Neural crest cell (in vitro differentiated cells): ENCODE data around the gene RUNX1. TPM values are rescaled to one million over a fixed set of nuclear protein-coding genes. Genes with fewer than 3 reads are reported as not detected.
"Not testable (repeated sequence)": the region's sequence is repeated elsewhere in the genome, so short reads cannot be mapped to it uniquely, and the experiment has no call there.

ENCODE experiments used
- DNase-seq: peaks from one replicate; pipeline ENCODE4 v3.0.0; 2021; ENCODE audit warnings: low read depth, mixed read lengths, low spot score
- H3K27ac Mint-ChIP-seq: one replicate; pipeline ENCODE4 v1.8.0; 2021; ENCODE audit warnings: mild to moderate bottlenecking, mixed read lengths; ENCODE audit not compliant: unreplicated experiment
- H3K27me3 Mint-ChIP-seq: 2 replicates; pipeline ENCODE4 v1.8.0; 2021; ENCODE audit warnings: low read depth, mild to moderate bottlenecking, mixed read lengths
- H3K36me3 Mint-ChIP-seq: 2 replicates; pipeline ENCODE4 v1.8.0; 2021; ENCODE audit warnings: low read depth, mild to moderate bottlenecking, mixed read lengths
- H3K4me1 Mint-ChIP-seq: 2 replicates; pipeline ENCODE4 v1.8.0; 2021; ENCODE audit warnings: mixed read lengths
- H3K4me3 Mint-ChIP-seq: one replicate; pipeline ENCODE4 v1.8.0; 2021; ENCODE audit warnings: mild to moderate bottlenecking, mixed read lengths
- H3K9me3 Mint-ChIP-seq: 2 replicates; pipeline ENCODE4 v1.8.0; 2021; ENCODE audit warnings: mixed read lengths
- total RNA-seq: library from RNA; stranded (reverse); gene quantifications from 2 replicates; pipeline ENCODE4 v1.2.1, GENCODE V29; 2021
- TF ChIP-seq, protein P1 (sequence below): fragments of 200-600 bp; sonication (generic); conservative IDR thresholded peaks from 2 replicates; pipeline ENCODE4 v1.5.0; 2021; ENCODE audit warnings: antibody characterized with exemption, mild to moderate bottlenecking

RUNX1 gene
- total RNA-seq, 1 donor from 2014 or later, result 0.63 TPM

GRCh38 chr21:34996304-34997101, 52.6 kb downstream of the RUNX1 start:
- Mint-ChIP-seq H3K27me3 (no peaks in the 10 kb centered on the region), H3K9me3 (peaks cover 3% of the 10 kb centered on the region), H3K4me1 (peaks cover 9% of the 10 kb centered on the region), H3K4me3 (no peak overlapping the region), H3K36me3 (no peaks in the 10 kb centered on the region), H3K27ac (no peak overlapping the region)
- TF ChIP-seq, protein P1, sequence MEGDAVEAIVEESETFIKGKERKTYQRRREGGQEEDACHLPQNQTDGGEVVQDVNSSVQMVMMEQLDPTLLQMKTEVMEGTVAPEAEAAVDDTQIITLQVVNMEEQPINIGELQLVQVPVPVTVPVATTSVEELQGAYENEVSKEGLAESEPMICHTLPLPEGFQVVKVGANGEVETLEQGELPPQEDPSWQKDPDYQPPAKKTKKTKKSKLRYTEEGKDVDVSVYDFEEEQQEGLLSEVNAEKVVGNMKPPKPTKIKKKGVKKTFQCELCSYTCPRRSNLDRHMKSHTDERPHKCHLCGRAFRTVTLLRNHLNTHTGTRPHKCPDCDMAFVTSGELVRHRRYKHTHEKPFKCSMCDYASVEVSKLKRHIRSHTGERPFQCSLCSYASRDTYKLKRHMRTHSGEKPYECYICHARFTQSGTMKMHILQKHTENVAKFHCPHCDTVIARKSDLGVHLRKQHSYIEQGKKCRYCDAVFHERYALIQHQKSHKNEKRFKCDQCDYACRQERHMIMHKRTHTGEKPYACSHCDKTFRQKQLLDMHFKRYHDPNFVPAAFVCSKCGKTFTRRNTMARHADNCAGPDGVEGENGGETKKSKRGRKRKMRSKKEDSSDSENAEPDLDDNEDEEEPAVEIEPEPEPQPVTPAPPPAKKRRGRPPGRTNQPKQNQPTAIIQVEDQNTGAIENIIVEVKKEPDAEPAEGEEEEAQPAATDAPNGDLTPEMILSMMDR, result no peak
- DNase-seq, result no peak

- Mint-ChIP-seq H3K36me3 (no peaks in the 10 kb centered on the region), H3K27ac (no peak overlapping the region), H3K4me1 (peaks cover 9% of the 10 kb centered on the region), H3K9me3 (peaks cover 3% of the 10 kb centered on the region), H3K27me3 (no peaks in the 10 kb centered on the region), H3K4me3 (no peak overlapping the region)
- TF ChIP-seq, protein P1, result no peak
- DNase-seq, result no peak
Measured at GRCh38 chr21:34995979-34996303, 53.2 kb downstream of the RUNX1 start.

GRCh38 chr21:34994766-34995631, 54.1 kb downstream of the RUNX1 start:
- TF ChIP-seq, protein P1, result no peak
- H3K27me3 Mint-ChIP-seq, result no peaks in the 10 kb centered on the region
- H3K4me1 Mint-ChIP-seq, result peaks cover 9% of the 10 kb centered on the region
- peaks cover 3% of the 10 kb centered on the region for H3K9me3 Mint-ChIP-seq
- no peaks in the 10 kb centered on the region for H3K36me3 Mint-ChIP-seq
- H3K4me3 Mint-ChIP-seq, result no peak overlapping the region
- no peak overlapping the region for H3K27ac Mint-ChIP-seq
- no peak for DNase-seq

DNA sequence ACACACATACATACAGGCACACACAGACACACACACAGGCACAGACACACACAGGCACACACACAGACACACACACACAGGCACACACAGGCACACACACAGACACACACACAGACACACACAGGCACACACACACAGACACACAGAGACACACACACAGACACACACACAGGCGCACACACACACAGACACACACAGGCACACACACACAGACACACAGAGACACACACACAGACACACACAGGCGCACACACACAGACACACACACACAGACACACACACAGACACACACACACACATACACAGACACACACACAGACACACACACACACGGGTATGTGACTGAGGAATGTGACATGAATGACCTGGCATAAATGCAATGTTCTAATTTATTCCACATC, 55.6 kb downstream of the RUNX1 start:
- not testable (repeated sequence) for H3K27me3 Mint-ChIP-seq, DNase-seq, H3K4me1 Mint-ChIP-seq, H3K27ac Mint-ChIP-seq, H3K36me3 Mint-ChIP-seq, H3K9me3 Mint-ChIP-seq, H3K4me3 Mint-ChIP-seq

DNA sequence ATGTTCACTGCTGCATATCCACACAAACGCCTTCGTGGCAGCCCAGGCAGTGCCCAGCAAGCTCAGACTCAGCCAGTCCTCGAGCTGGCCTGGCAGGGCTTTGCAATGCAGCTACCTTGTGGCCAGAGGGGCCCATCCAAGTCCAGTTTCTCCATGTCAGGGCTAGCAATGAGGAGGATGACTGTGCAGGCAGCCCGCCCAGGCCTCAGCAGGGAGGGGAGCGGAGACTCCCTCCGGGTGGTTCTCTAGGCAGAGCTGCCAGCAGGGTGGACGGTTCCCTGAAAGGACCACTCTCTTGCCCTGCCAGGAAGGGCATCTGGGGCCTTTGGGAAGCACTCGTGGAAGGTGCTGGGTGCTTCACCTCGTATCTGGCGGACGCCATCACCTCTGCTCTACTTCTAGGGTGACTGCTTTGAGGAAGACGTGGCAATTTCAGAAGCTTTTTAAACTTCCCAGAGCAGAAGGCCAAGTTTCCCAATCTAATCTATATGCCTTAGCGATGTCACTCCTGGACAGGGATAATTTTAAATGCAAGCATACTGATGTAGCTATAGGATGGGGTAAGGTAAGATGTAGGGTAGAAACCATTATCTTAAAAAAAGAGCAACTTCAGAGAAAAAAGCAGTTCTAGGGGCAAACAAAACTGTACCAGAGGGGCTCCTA, 56.2 kb downstream of the RUNX1 start:
- no peaks in the 10 kb centered on the region for H3K9me3 Mint-ChIP-seq
- H3K4me3 Mint-ChIP-seq, result no peak overlapping the region
- no peaks in the 10 kb centered on the region for H3K36me3 Mint-ChIP-seq
- peaks cover 9% of the 10 kb centered on the region for H3K4me1 Mint-ChIP-seq
- H3K27me3 Mint-ChIP-seq, result no peaks in the 10 kb centered on the region
- DNase-seq, result no peak
- TF ChIP-seq, protein P1, result no peak
- H3K27ac Mint-ChIP-seq, result no peak overlapping the region
